HL-60/S4 treated with retinoic acid at 250 ng/mL for 4 days and 3 days (cell line): ENCODE data around the gene PC.
"Not testable (repeated sequence)": the region's sequence is repeated elsewhere in the genome, so short reads cannot be mapped to it uniquely, and the experiment has no call there.

Source experiments
- in situ Hi-C: fragments of 300-500 bp; cut with MboI; formaldehyde crosslinking; loops from 2 replicates; pipeline ENCODE4 v1.7.0; 2022; ENCODE audit warnings: low sequenced_read_pairs

The PC gene

DNA sequence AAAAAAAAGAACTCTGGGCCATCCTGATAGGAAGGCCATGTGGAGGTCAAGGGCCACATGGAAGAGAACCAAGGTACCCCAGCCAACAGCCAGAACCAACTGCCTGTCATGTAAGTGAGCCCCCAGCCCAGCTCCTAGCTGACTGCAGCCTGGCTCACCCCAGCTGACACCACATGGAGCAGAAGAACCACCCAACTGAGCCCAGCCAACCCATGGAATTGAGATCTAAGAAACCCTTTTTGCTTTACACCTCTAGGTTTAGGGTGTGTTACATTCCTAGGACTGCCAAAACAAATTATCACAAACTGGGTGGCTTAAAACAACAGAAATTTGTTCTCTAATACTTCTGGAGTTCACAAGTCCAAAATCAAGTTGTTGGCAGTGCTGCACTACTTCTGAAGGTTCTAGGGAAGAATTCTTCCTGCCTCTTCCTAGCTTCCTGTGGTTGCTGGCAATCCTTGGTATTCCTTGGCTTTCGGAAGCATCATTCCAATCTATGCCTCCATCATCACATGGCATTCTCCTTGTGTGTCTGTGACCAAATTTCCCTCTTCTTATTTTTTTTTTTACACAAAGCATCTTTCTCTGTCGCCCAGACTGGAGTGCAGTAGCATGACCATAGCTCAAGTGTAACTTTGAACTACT, 21.3 kb upstream of the PC start:
- in situ Hi-C loops, result no loop called here

DNA sequence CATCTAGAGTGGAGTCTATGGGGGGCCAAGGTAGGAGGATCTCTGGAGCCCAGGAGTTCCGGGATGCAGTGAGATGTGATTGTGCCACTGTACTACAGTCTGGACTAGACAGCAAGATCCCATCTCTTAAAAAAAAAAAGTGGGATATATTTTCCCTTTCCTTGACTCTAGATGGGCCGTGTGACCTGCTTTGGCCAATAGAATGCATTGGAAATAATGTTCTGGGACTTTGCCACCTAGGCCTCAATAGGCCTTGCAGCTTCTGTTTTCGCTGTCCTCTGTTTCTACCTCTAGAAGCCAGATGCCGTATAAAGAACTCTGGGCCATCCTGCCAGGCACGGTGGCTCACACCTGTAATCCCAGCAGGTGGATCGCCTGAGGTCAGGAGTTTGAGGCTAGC, 20.5 kb upstream of the PC start:
- in situ Hi-C loops, result no loop called here

DNA sequence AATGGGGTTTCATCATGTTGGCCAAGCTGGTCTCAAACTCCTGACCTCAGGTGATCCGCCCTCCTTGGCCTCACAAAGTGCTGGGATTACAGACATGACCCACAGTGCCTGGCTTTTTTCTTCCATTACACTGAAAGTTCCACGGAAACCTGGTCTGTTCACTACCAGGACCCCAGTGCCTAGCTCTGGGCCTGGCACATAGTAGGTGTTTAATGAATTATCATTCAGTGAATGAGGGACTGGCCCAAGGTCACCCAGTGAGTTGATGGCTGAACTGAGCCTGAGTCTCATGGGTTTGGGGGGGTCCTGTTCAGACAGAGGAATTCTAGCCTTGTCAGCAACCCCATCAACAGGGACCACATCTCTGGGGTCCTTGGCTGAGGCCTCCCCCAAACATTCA, 20.0 kb upstream of the PC start:
- in situ Hi-C loops, result no loop called here

DNA sequence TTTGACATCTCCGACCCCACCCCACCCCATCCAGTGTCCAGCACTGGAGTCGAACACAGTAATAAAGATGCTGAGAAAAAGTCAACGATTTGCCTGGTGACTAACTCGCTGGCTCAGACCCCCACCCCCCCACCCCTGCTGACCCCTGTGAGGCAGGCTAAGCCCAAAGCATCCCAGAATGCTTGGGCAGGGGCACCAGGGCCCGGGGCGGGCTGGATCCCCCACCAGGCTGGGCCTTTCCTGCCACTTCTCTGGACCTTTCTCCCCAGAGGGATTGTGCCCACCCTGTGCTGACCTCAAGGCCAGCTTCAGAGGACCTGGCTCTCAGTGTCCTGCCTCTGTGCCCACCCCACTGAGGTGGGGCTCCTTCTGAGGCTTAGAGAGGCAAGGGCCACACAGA, 18.7 kb upstream of the PC start:
- in situ Hi-C loops, result no loop called here

DNA sequence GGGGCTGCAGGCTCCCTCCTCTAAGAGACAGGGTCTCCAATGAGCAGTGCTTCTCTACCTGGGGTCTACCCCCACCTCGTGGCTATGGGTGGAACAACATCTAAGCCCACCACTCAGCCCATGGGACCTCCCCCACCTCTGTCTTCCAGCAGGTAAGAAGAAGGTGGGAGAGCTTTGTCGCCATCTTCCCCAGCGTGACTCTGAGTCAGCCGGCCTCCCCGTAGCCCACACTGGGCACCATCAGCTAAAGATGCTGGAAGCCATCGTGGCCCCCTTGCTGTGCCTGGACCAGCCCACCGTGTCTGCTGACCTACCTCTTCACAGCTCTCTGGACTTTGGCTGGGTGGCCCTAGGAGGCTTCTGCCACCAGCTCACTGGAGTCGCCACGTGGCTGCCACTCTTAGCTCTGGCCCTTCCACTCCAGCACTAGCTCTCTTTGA, 17.9 kb upstream of the PC start:
- in situ Hi-C loops, result no loop called here

DNA sequence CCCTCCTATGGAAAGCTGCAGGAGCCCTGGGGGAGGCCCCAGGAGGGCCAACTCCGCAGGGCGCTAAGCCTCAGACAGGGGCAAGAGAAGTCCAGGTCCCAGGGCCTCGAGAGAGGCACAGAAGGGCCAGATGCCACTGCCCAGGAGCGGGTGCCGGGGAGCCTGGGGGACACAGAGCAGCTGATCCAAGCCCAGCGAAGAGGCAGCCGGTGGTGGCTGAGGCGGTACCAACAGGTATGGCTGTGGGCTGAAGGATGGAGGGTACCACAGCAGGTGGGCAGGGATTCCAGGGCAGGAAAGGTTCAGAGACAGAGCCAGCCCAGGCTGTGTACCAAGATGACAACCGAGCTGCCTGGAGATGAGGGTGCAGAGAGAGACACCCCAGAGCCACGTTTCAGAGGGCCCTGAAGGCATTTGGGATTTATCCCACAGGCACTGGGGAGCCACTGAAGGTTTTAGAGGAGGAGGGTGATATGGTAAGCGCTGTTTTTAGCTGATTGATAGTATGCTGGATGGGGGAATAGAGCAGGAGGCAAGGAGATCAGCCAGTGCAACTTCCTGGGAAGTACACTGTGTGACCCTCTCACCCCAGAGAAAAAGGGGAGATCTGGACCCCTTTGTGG, 17.3 kb upstream of the PC start:
- in situ Hi-C loops, result no loop called here

DNA sequence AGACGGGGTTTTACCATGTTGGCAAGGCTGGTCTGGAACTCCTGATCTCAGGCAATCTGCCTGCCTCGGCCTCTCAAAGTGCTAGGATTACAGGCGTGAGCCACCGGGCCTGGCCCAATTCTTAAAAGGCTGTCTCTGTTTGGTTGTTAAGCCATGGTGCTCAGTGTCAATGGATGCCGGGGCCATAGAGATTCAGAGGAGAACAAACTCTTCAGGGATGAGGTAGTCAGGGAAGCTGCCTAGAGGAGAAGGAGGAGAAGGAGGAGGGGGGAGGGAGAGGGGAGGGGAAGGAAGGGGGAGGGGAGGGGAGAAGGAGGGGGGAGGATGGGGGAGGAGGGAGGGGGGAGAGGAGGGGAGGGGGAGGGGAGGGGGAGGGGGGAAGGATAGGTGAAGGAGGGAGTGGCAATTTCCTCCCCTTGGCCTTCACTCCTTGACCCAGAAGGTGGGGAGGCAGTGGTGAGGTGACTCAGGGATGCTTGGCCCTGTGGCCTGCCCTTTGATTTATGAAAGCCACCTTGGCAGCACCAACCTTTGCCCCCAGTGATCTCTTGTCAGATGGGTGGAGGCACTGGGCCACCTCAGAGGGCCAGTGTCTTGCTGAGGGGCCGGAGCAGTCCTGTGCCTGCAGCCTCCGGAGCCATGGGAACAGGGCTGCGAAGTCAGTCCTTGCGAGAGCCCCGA, 16.7 kb upstream of the PC start, which contains the start of gene C11orf86:
Gene C11orf86 (plus strand): TSS at position 581 of the 681 bp plus-strand sequence. CDS start 59 bp downstream, at position 640.
- in situ Hi-C loops, result no loop called here

DNA sequence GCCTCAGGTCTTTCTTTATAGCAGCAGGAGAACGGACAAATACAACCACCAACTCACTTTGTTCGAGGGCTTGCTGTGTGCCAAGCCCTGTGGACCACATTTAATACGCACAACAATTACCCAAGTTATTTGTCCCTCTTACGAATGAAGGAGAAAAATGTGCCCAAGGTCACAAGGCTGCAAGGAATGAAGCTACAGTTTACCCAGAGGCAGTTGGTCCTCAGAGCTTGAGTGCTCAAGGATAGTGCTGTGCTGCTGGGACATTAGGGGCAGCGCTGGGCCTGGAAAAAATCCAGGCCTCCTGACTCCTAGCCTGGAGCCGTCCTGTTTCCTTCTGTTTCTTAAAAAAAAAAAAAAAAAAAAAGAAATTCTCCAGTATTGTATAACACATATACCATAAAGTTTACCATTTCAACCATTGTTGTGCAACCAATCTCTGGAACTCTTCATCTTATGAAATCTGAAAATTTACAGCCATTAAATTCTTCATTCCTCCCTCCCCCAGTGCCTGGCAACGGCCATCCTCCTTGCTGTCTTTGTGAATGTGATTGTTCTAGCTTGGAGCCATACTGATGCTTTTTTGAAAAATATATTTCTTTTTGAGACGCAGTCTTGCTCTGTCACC, 15.9 kb upstream of the PC start:
- in situ Hi-C loops, result no loop called here

DNA sequence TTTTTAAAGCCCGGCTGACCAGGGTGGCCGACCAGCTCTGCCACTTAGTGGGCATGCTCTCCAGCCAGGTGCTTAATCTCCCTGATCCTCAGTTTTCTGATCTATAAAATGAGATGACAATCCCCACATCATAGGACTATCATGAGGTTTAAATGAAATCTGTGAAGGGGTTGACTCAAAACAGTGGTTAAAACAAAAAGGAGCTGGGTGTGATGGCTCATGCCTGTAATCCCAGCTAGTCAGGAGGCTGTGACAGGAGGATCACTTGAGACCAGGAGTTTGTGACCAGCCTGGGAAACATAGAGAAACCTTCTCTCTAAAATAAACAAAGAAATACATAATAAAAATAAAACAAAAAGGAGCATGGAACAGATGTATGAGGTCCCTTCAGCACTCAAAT, 13.3 kb upstream of the PC start:
- in situ Hi-C loops, result no loop called here

DNA sequence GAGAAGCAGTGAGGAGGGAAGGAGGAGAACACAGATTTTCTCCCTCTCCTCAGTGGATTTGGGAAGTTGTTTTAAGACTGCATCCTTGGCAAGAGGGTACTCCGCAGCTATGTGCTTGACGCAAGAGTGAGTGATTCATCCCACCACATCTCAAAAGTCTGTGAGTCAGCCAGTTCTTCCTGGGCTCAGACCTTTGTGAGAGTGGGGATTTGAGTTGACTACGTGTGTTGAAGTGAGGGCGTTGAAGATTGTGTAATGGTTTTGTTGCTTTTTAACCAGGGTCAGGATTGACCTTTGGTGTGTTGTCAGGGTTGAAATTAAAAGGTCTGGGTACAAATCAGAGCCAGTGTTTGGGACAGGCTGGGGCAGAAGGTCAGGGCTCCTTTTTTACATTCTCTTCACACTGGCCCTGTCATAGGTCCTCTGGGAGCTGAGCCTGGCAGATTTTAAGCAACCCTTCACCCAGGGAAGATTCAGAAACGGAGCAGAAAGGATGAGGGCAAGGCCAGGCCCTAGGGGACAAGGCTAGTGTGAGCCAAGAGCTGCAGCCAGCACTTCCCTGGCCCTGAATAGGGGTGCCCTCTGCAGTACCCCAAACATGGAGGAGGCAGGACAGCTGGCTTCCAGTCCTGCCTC, 12.7 kb upstream of the PC start:
- in situ Hi-C loops, result no loop called here

DNA sequence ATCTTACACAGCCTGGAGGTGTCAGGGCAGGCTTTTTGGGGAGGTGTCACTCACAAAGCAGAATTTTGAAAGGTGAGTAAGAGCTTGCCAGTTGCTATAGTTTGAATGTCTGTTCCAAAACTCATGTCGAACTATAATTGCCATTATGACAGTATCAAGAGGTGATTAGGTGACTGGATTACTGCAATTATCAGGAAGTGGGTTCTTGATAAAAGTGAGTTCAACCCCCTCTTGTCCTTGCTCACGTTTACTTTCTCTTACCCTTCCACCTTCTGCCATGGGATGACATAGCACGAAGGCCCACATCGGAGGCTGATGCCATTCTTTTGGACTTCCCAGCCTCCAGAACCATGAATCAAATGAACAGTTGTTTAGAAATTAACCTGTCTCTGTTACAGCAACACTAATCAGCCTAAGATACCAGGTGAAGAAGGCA, 12.2 kb upstream of the PC start:
- in situ Hi-C loops, result no loop called here

DNA sequence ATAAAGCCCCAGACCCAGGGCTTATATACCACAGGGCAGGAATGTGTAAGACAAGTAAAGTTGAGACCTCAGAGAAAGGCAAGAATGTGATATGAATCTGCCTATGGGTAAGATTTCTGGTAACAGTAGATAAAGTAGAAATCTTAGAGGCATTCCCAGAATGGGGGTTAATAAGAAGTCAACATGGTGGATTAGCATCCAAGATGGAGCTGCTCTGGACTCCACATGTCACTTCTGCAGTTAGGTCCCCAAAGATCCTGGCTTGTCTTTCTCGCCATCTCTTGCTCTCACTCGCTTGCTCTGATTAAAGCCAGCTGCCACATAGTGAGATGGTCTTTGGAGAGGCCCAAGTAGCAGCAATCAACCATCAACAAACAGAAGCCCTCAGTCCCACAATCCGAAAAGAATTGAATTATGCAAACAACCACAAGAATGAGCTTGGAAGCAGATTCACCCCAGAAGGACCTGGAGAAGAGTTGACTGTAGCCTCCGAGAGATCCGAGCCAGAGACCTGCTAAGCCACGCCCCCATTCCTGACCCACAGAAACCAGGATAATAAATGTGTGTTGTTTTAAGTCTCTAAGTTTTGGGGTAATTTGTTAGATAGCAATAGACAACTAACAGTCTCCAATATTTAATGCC, 11.5 kb upstream of the PC start:
- in situ Hi-C loops, result no loop called here

DNA sequence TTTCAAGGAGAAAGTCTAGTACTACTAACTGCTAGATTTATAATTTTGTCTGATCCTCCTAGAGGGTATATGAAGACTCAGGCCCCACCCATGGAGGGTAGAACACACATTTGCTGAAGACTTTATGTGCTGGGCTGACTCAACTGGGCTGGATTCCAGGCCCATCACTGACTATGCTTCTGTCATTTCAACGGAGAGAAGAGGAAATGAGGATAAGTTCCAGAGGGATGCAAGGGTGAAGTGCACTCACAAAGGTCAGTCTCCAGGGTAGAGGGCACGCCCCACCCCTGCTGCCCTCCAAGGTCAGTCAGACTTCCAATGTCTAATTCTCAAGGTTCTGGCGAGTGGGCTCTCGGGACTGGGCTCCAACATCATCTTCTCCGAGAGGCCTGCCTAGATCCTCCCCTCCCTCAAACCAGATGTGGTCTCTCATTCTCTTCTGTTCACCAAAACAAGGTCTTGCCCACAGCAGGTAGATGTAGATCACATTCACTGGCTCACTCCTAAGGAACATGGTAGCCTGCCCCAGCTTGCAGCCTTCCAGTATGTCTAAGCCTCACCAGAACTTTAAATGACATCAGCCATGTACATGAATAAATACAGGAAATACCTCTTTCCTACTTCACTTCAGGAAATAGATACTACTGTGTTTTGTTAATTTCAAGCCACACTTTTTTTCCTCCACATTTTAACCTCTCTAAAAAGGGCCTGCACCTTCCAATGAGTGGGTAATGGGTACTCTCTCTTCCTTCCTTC, 9.7 kb upstream of the PC start:
- in situ Hi-C loops, result no loop called here

DNA sequence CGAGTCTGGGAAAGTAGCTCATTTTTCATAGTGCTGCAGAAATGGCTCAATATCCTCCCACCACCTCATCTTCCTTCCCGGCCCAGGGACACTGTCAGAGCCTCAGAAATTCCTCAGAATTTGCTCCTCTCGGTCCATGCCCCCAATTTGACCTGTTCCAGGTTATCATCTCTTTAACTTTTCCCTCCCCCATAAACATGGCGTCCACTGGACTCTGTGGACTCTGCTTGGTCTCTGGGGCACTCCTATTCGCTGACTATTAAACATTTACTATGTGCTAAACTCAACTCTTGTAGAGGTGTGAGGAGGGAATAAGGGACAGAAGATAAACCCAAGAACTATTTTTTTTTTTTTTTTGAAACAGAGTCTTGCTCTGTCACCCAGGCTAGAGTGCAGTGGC, 8.2 kb upstream of the PC start:
- in situ Hi-C loops, result no loop called here

DNA sequence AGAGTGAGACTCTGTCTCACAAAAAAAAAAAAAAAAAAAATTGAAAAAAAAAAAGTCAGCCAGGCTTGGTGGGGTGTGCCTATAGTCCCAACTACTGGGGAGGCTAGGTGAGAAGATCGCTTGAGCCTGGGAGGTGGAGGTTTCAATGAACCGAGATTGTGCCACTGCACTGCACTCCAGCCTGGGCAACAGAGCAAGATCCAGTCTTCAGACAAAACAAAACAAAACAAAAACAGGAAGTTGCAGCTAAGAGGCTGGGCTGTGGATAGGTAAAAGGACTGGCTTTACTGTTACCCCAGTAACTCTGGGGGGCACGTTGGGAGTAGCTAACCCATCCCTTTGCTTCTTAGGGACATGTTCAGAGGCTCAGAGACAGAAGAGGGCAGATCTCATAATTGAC, 6.3 kb upstream of the PC start:
- in situ Hi-C loops, result no loop called here

DNA sequence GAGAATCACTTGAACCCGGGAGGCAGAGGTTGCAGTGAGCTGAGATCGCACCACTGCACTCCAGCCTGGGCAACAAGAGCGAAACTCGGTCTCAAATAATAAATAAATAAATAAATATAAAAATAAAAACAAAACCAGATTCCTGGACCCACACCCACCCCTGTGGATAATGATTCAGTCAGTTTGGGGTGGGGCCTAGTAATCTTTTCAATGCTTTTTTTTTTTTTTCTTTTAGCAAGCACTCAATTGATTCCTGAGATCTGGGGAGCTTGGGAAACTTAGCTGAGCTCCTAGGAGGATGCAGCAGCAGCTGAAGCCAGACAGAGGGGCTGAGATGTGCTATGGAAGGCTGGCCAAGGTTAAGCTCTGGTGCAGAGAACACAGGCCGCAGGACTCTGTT, 4.6 kb upstream of the PC start:
- in situ Hi-C loops, result no loop called here

DNA sequence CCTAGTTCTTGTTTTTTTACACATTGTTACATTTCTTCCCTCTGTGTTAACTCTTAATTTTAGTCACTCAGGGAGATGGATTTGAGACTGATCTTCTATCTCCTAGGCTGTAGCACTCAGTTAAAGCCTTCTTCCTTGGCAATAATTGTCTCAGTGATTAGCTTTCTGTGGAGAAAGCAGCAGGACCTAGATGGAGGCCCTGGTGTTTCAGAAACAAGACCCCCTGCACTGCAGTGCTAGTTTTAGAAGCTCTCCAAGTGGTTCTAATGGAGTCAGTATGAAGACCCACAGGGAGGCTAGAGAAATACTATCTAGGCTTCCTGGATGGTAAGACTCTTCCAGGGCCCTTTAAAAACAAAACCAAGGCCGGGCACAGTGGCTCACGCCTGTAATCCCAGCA, 4.1 kb upstream of the PC start:
- in situ Hi-C loops, result no loop called here

DNA sequence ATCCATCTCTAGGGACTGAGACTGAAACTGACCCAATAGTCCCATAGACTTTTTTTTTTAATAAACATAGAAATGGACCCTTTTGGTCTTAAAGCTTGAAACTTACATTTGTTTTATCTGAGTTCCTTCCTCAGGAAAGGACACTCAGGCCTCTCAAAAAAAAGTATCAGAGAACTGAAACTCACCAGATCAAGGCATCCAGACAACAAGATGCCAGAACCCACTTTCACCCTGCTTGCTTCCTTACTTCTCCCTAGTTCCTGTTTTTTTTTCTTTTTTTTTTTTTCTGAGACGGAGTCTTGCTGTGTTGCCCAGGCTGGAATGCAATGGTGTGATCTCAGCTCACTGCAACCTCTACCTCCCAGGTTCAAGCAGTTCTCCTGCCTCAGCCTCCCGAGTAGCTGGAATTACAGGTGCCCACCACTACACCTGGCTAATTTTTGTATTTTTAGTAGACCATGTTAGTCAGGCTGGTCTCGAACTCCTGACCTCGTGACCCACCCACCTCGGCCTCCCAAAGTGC, 3.6 kb upstream of the PC start:
- in situ Hi-C loops, result not testable (repeated sequence)

DNA sequence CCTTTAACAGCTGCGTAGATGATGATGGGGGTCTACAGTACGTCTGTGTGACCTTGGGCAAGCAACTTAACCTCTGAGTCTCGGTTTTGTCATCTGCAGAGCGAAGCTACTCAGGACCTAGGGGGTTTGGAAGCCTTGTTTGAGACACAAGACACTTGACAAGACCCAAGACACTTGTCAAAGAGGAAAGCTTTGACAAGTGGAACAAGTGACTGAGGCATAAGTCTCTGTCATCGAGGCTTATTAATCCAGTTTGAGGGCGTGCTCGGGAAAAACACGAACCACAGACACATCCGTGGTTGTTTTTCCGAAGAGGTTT, 732 bp upstream of the PC start:
- in situ Hi-C loops, result no loop called here

DNA sequence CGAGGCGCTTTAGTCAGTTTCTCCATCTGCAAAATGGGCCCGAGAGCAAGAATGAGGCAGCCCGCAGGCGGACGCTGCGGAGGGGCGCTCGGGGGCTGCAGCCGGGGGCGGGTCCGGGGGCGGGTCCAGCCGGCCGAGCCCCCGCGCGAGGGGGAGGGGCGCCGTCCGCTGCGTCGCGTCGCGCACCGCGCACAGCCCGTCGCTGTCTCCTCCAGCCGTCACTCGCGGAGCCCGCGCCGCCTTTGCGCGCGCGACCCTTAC, 282 bp downstream of the PC start:
- in situ Hi-C loops, result no loop called here
